ENCODE results near the gene EEFSEC.

- TF ChIP-seq CTCF (IDR thresholded peaks at IDR 0.05; ENCODE audit: low read length) (no peak), EZH2 (optimal IDR thresholded peaks at IDR 0.05; ENCODE audit: low read depth, low read length) (no peak)
Observed at GRCh38 chr3:128276146-128276435, 122.8 kb downstream of the EEFSEC start.

Measured in MM.1S (cell line).